Transverse colon (tissue), 4 donors: ENCODE data around the gene BROX.

ENCODE experiments used
- POLR2A ChIP-seq: fragments of 450-650 bp; IDR thresholded peaks from one replicate; pipeline ENCODE4 v1.6.1; 2016; ENCODE audit warnings: antibody characterized with exemption, mild to moderate bottlenecking, moderate library complexity
- POLR2AphosphoS5 ChIP-seq, 3 donors: sonication (generic); formaldehyde crosslinking; IDR thresholded peaks; one replicate each; pipeline ENCODE4 v1.6.1; 2016; ENCODE audit warnings: antibody characterized with exemption in 3 of 3
- TF ChIP-seq, protein P1 (sequence below), 5 experiments: fragments of 200-600 bp in 3 of 5; fragments of 450-650 bp in 2 of 5; sonication (generic) in 3 of 5; IDR thresholded peaks; 1 replicate in 2 of 5; 2 replicates in 3 of 5; pipeline ENCODE4 v1.5.1; 2016 to 2017; ENCODE audit warnings: antibody characterized with exemption in 5 of 5, inconsistent platforms in 3 of 5, mild to moderate bottlenecking in 2 of 5, moderate library complexity in 1 of 5

DNA sequence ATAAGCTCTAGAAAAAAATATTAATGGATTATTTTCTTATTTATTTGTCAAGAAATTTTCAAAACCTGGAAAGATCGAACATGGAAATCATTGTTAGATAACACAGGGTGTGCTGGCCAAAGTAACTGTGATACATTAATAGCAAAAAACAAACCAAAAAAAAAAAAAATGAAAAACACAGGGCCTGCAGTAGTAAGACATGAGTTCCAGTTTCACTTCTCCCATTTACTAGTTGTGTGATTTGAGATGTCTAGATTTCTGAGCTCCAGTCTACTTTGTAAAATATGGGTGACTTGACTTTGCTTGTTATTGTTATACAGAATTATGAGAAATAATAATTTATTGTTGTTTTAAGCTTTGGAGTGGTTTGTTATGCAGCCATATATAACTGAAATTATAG, 38.3 kb downstream of the BROX start:
- no peak for TF ChIP-seq POLR2A
- TF ChIP-seq, protein P1, sequence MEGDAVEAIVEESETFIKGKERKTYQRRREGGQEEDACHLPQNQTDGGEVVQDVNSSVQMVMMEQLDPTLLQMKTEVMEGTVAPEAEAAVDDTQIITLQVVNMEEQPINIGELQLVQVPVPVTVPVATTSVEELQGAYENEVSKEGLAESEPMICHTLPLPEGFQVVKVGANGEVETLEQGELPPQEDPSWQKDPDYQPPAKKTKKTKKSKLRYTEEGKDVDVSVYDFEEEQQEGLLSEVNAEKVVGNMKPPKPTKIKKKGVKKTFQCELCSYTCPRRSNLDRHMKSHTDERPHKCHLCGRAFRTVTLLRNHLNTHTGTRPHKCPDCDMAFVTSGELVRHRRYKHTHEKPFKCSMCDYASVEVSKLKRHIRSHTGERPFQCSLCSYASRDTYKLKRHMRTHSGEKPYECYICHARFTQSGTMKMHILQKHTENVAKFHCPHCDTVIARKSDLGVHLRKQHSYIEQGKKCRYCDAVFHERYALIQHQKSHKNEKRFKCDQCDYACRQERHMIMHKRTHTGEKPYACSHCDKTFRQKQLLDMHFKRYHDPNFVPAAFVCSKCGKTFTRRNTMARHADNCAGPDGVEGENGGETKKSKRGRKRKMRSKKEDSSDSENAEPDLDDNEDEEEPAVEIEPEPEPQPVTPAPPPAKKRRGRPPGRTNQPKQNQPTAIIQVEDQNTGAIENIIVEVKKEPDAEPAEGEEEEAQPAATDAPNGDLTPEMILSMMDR (IDR thresholded peaks at IDR 0.05), result no peak
- no peak for TF ChIP-seq POLR2AphosphoS5 (IDR thresholded peaks at IDR 0.05)
